Activated naive CD4-positive, alpha-beta T cell treated with anti-CD3 and anti-CD28 coated beads, Interleukin-2, amount 50 U/mL, for 24 hours (primary cell): Measurements from ENCODE around the gene NOVA2.
A peak's percentile ranks its signal among the peaks of the same experiment; 100 is the strongest.

ENCODE experiments used
- H3K27ac Mint-ChIP-seq: one replicate; pipeline ENCODE4 v1.8.0; 2021; ENCODE audit warnings: mild to moderate bottlenecking, mixed read lengths
- H3K27me3 Mint-ChIP-seq: one replicate; pipeline ENCODE4 v1.8.0; 2021; ENCODE audit warnings: mixed read lengths
- H3K36me3 Mint-ChIP-seq: one replicate; pipeline ENCODE4 v1.8.0; 2021; ENCODE audit warnings: mixed read lengths
- H3K4me1 Mint-ChIP-seq: one replicate; pipeline ENCODE4 v1.8.0; 2021; ENCODE audit warnings: mixed read lengths
- H3K4me3 Mint-ChIP-seq: one replicate; pipeline ENCODE4 v1.8.0; 2021; ENCODE audit warnings: mild to moderate bottlenecking, mixed read lengths
- H3K9me3 Mint-ChIP-seq: one replicate; pipeline ENCODE4 v1.8.0; 2021; ENCODE audit warnings: mixed read lengths

Gene NOVA2

DNA sequence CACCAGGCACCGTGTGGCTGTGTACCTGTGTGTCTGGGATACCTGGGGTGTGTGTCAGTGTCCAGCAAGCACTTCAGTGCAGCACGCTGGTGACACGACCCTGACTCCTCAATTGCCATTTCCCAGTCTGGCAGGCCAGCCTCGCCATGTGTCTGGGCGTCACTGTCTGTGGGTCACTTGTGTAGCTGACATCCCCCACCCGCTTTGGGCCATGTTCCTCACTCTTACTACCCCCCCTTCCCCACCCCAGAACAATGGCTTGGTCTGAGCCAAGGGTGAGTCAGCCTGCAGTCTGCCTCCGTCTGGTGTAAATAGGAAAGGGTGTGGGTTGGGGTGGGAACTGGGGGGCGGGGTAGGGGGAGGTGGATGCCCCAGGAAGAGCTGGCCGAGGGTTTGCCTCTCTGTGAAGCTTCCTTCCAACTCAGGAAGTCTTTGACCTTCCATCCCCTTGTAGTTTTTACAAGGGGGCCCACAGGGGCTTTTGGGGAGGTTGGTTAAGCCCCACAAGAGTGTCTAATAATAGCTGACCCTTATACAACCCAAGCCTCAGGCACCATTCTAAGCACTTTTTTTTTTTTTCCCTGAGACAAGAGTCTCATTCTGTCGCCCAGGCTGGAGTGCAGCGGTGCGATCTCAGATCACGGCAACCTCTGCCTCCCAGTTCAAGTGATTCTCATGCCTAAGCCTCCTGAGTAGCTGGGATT is 17.6 kb downstream of the NOVA2 start:
- no peak overlapping the region for H3K27ac Mint-ChIP-seq
- H3K9me3 Mint-ChIP-seq: no peaks in the 10 kb centered on the region
- H3K27me3 Mint-ChIP-seq: peaks cover 37% of the 10 kb centered on the region
- no peak overlapping the region for H3K4me3 Mint-ChIP-seq
- no peaks in the 10 kb centered on the region for H3K36me3 Mint-ChIP-seq
- H3K4me1 Mint-ChIP-seq: peaks cover 5% of the 10 kb centered on the region

DNA sequence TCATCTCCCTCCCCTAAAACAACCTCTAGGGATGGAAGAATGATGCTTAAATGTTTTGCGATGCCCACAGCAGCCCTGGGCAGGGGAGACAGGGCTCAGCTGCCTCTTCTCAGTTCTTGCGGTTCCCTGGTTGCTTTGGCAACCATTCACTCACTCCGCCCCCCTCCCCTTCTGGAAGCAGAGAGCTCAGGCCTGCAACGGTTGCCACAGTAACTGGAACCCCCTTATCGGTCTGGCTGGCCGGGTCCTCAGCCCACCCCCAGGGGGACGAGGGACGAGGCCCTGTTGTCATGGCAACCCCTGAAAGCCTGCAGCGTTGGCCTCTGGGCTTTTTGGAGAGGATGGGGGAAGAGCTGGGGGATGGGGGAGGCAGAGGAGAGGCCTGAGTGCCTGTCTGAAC is 19.5 kb downstream of the NOVA2 start:
- H3K9me3 Mint-ChIP-seq: no peaks in the 10 kb centered on the region
- H3K36me3 Mint-ChIP-seq: no peaks in the 10 kb centered on the region
- H3K4me1 Mint-ChIP-seq: peaks cover 5% of the 10 kb centered on the region
- no peak overlapping the region for H3K27ac Mint-ChIP-seq
- H3K27me3 Mint-ChIP-seq: peaks cover 30% of the 10 kb centered on the region
- H3K4me3 Mint-ChIP-seq: no peak overlapping the region

DNA sequence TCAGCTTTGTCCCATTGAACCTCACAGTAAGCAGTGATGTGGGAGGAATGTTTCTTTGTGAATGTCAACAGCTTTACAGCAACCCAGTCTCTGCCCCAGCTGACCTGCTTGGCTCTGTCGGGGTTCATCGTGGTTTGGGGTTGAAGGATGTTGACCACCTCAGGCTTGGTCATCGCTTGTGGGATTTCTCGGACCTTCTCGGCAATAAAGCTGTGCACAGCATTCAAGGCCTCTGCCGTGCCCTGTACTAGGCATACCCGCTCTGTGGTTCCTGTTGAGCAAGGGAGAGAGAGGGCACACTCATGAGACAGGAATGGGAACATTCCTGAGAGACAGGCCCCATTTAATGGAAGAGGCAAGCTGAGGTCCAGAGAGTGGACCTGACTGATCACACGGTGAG is 20.0 kb downstream of the NOVA2 start:
- H3K9me3 Mint-ChIP-seq: no peaks in the 10 kb centered on the region
- H3K4me1 Mint-ChIP-seq: peaks cover 5% of the 10 kb centered on the region
- H3K36me3 Mint-ChIP-seq: no peaks in the 10 kb centered on the region
- H3K4me3 Mint-ChIP-seq: no peak overlapping the region
- peaks cover 25% of the 10 kb centered on the region for H3K27me3 Mint-ChIP-seq
- H3K27ac Mint-ChIP-seq: no peak overlapping the region

DNA sequence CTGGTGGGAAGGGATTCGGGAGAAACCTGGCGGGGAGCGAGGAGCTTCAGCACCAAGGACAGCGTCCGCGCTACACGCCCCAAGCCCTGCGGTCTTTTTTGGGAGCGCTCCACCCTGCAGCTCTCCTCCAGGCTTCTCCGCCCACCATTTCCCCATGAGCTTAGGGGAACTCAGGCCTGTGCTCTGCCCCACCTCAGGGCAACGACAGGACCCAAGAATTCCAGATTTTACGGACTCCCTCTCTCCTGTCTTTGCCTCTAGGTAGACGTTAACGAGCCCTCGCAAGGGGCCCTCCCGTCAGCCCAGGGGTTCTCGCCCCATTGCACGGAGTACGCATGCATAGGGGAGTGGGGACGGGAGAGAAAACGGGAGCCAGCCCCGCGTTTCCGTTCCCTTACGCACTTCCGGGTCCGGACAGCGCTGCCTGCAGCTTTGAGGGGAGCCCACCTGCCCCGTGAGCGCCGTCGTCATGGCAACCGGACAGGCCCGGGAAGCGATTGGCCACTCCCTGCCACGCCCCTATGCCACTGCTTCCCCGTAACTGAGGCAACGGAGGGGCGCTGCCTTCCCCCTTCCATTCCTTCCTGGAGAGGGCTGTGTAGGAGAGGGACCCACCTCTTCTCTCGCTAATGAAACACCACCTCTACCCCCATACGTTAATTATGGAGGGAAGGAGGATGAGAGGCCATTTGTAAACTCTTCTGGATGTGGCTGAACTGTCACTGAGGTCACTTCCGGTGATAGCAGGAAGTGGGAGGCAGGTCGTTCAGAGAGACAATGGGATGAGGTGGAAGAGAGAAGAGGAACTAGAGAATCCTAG is 20.8 kb downstream of the NOVA2 start:
- Mint-ChIP-seq H3K4me1 (peaks cover 5% of the 10 kb centered on the region), H3K4me3 (peak overlapping the region; percentile 70), H3K36me3 (no peaks in the 10 kb centered on the region), H3K27ac (no peak overlapping the region), H3K27me3 (peaks cover 23% of the 10 kb centered on the region), H3K9me3 (no peaks in the 10 kb centered on the region)

DNA sequence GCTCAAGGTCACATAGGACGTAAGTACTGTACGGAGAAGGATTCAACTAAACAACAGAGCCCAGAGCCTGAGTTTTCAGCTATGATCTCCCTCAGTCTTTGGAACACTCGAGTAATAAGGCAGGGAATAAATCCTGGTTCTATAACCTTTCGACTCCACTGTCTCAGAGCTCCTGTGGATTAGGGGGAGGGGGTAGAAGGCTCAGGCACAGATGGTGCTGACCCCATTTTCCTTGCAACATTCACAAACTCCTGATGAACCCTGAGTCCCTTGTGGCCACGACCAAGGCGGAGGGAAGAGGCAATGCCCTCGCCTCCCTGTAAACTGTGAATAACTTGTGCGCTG is 21.4 kb downstream of the NOVA2 start:
- H3K4me1 Mint-ChIP-seq: peaks cover 5% of the 10 kb centered on the region
- no peak overlapping the region for H3K27ac Mint-ChIP-seq
- peak overlapping the region; percentile 64 for H3K4me3 Mint-ChIP-seq
- H3K27me3 Mint-ChIP-seq: peaks cover 23% of the 10 kb centered on the region
- H3K36me3 Mint-ChIP-seq: no peaks in the 10 kb centered on the region
- no peaks in the 10 kb centered on the region for H3K9me3 Mint-ChIP-seq

DNA sequence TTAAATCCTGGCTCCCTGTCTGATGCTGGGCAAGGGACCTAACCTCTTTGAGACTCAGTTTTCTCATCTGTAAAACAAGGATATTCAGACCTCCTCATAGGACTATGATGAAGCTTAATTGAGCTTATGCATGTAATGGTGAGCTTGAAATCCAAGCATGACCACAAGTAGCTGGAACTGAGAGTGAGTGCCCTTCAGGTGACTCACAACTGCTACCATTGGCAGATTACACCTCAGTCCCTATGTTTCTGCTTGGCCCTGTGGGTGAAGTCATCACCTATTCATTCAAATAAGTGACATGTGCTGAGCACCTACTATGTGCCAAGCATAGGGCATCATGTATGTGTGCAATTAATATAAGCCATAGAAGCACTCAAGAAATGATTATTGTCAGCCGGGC is 25.7 kb downstream of the NOVA2 start:
- no peak overlapping the region for H3K27ac Mint-ChIP-seq

DNA sequence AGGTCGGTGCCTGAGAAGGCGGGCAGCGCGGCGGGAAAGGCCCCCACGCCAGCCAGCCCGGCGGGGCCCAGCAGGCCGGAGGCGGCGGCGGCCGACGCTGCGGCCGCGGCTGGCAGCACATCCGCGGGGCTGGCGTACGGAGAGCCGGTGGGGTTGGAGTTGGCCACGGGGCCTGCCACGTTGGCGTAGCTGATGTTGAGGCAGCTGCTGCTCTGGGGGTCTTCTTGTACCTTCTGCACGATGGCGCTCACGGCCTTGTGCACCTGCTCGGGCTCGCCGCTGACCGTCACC is 33.2 kb downstream of the NOVA2 start:
- no peak overlapping the region for H3K27ac Mint-ChIP-seq
- H3K4me1 Mint-ChIP-seq: no peaks in the 10 kb centered on the region
- H3K4me3 Mint-ChIP-seq: no peak overlapping the region
- no peaks in the 10 kb centered on the region for H3K36me3 Mint-ChIP-seq
- H3K27me3 Mint-ChIP-seq: peaks cover 19% of the 10 kb centered on the region
- H3K9me3 Mint-ChIP-seq: no peaks in the 10 kb centered on the region

More for the DNA sequence above, 25.7 kb downstream of the NOVA2 start:
- peaks cover 2% of the 10 kb centered on the region for H3K36me3 Mint-ChIP-seq
- no peak overlapping the region for H3K4me3 Mint-ChIP-seq
- no peaks in the 10 kb centered on the region for H3K4me1 Mint-ChIP-seq
- peaks cover 14% of the 10 kb centered on the region for H3K27me3 Mint-ChIP-seq
- H3K9me3 Mint-ChIP-seq: no peaks in the 10 kb centered on the region

DNA sequence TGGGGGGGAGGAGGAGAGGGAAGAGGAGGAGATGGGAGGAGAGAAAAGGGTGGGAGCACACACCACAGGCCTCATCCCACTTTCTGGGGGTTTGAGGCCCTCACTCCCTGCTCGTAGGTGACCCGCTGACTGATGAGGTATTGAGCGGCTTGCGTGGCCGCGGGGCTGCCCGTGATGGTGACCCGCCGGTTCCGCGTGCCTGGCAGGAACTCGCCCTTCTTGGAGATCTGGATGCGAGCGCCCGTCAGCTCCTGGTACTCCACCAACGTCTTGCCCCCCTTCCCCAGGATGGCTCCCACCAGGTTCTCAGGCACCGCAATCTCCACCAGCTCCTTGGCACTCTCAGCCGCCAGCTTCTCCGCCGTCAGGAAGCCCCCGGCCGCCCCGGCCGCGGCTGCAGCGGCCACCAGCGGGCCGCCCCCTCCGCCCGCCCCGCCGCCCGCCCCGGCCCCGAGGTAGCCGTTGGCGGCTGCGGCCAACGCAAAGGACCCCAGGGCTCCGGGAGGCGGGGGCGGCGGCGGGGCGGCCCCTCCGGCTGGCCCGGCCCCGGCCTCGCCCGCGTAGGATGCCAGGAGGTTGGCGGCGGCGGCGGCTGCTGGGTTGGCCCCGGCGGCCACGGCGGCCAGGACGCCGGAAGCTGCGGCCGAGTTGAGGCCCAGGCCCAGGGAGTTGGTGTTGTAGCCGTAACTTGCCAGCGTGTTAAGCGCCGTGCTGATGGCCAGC is 33.7 kb downstream of the NOVA2 start:
- Mint-ChIP-seq H3K9me3 (no peaks in the 10 kb centered on the region), H3K36me3 (no peaks in the 10 kb centered on the region), H3K27me3 (peaks cover 21% of the 10 kb centered on the region), H3K4me3 (no peak overlapping the region), H3K27ac (no peak overlapping the region), H3K4me1 (no peaks in the 10 kb centered on the region)

DNA sequence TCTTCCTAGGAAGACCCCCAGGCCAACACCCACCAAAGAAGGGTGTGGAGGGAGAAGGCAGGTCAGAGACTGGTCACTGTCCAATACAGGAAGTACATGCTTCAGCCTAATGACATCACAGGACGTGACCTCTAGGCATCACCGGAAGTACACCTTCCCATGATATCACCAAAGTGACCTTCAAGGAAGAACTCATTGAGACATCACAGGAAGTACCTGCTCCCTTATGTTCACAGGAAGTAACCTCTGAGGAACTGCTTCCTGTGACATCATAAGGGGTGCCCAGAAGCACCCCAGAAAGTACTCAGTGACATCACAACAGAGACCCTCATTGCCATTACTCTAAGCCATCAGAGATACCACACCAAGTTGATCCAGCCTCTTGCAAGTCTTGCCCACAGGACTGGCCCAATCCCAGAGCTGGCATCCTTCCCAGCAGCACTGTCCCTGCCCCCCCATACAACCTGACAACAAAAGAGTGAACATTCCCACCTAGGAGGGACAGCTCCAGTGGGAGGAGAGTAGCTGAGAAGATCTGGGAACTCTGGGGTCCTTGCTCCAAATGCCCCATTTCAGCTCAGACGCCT is 34.8 kb downstream of the NOVA2 start:
- Mint-ChIP-seq H3K27me3 (peaks cover 27% of the 10 kb centered on the region), H3K27ac (no peak overlapping the region), H3K9me3 (no peaks in the 10 kb centered on the region), H3K4me3 (no peak overlapping the region), H3K36me3 (no peaks in the 10 kb centered on the region), H3K4me1 (no peaks in the 10 kb centered on the region)

DNA sequence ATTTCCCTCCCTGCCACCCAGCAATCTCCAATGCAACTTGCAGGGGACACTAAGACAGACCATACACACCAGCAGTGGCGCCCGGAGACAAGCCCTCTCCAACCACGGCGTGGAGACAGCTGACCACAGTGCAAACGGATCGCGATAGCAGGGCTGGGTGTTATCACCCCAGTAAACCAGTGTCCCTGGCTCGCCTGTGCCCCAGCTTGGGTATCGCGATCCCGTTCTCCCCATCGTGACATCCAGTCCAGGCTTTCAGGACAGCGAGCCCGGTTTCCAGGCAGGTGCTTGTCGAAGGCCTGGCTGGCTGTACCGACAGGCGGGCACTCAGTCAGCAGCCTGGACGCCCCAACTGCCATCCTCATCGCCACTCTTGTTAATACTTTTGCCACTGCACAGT is 38.4 kb downstream of the NOVA2 start:
- peaks cover 25% of the 10 kb centered on the region for H3K27me3 Mint-ChIP-seq

DNA sequence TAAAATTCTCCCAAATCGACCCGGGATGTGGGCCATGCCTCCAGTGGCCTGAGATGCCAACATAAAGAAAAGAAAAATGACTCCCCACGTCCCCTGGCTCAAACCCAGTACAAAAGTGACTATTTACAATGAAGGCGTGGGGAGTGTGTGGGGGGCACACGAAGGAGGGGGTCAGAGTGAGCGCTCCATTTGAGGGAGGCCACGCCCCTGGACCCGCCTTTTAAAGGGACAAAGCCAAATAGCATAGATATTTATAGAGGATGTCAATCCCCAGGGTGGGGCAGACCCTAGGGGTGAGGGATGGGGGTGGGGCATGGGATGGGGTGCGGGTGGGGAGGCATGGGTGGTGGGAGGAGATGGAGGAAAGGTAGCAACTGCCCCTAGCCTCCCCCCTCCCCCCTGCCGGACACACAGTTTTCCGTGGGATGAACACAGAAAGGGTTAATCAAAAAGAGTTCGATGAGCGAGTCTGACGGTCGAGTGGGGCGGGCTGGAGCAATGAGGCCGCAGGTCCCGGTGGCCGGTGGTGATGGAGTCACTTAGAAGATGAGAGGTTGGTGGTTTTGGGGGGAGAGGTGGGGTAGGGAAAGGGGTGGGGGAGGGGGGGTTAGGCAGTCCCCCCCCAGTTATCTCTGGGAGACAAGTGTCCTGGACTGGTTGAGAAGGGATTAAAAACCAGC is 39.0 kb downstream of the NOVA2 start:
- Mint-ChIP-seq H3K27ac (no peak overlapping the region), H3K4me3 (no peak overlapping the region), H3K36me3 (no peaks in the 10 kb centered on the region), H3K9me3 (no peaks in the 10 kb centered on the region), H3K4me1 (no peaks in the 10 kb centered on the region), H3K27me3 (peaks cover 25% of the 10 kb centered on the region)

More for the DNA sequence above, 38.4 kb downstream of the NOVA2 start:
- Mint-ChIP-seq H3K36me3 (no peaks in the 10 kb centered on the region), H3K27ac (no peak overlapping the region), H3K4me3 (no peak overlapping the region), H3K9me3 (no peaks in the 10 kb centered on the region), H3K4me1 (no peaks in the 10 kb centered on the region)

DNA sequence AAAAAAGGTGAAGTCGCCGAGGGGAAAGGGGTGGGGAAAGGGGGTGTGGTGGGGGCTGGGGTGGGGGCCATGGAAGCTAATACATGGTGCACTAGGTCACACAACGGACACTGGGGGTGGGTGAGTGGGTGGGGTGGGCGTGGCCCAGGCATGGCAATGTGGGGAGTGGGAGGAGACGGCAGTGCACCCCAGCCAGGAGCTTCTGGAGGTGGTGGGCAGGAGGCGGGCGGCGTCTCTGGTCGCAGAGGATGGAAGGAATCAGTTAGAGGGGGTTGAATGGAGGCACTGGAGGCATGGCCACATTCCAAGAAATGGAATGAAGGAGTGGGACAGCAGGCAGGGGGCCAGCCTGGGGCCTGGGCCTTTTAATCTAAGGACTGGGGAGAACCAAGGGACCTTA is 39.9 kb downstream of the NOVA2 start:
- Mint-ChIP-seq H3K4me3 (no peak overlapping the region), H3K9me3 (no peaks in the 10 kb centered on the region), H3K36me3 (no peaks in the 10 kb centered on the region), H3K27me3 (peaks cover 21% of the 10 kb centered on the region), H3K4me1 (no peaks in the 10 kb centered on the region), H3K27ac (no peak overlapping the region)

DNA sequence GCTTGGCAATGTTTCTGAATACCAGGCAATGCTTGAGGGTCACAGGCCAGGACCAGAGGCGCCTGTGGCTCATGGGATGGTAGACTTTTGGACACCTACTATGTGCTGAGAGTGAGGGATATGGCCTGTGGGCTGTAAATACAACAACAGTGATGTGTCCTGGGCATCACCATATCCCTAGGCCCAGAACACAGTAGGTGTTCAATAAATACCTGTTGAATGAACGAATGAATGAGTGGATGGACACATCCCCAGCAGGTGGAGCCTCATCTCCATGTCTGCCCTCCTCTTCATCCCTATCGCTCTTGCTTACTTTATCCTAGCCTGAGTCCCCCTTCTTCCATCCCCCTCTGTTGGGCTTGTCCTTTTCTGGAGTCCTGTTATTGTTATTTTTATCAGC is 42.6 kb downstream of the NOVA2 start:
- Mint-ChIP-seq H3K9me3 (no peaks in the 10 kb centered on the region), H3K4me3 (no peak overlapping the region), H3K27ac (no peak overlapping the region), H3K4me1 (peaks cover 9% of the 10 kb centered on the region), H3K27me3 (peaks cover 16% of the 10 kb centered on the region), H3K36me3 (no peaks in the 10 kb centered on the region)

DNA sequence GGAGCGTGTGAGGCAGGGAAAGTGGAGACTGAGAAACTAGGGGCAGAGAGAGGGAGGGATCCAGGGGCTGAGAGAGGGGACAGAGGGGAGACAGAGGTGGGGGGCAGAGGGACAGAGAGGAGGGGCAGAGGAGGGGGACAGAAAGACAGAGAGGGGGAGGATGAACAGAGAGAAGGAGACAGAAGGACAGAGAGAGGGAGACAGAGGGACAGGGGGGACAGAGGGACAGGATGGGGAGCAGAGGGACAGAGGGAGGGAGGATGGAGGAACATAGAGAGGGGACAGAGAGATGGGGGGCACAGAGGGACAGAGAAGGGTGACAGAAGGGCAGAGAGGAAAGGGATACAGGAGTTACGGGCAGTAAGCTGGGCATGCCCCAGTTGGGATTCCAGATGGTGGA is 44.4 kb downstream of the NOVA2 start:
- Mint-ChIP-seq H3K4me3 (no peak overlapping the region), H3K27ac (no peak overlapping the region), H3K27me3 (peaks cover 6% of the 10 kb centered on the region)

DNA sequence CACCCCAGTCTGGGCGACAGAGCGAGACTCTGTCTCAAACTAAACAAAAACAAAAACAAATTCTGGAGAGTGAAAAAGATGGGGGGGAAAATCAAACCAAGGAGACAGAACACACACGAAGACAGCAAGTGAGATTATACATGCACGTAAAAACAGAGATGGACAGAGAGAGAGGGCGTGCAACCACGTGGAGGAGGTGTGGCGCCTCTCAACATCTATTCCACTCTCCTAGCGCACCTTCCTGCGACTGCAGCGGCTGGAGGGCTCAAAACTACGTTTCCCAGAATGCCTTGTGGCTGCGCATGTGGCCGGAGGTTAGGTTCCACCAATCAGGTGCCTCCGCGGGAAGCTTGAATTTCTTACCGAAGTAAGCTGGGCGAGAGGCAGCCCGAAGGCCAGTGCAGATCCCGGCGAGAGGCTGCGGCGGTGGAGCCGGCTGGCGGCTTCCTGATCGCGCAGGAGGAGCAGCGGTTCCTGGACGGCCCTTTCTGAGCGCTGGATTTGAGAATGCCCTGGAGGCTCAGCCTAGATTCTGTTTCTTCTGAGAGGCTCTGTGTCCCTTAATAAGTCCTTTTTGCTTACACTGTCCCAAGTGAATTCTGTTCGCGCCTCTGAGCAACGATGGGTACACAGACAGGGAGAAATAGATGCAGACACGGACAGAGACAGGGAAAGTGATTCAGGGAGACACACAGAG is 46.0 kb downstream of the NOVA2 start:
- H3K27ac Mint-ChIP-seq: no peak overlapping the region
- H3K9me3 Mint-ChIP-seq: no peaks in the 10 kb centered on the region
- H3K36me3 Mint-ChIP-seq: no peaks in the 10 kb centered on the region
- H3K4me3 Mint-ChIP-seq: no peak overlapping the region
- peaks cover 2% of the 10 kb centered on the region for H3K27me3 Mint-ChIP-seq
- H3K4me1 Mint-ChIP-seq: peaks cover 9% of the 10 kb centered on the region

More for the DNA sequence above, 44.4 kb downstream of the NOVA2 start:
- H3K4me1 Mint-ChIP-seq: peaks cover 9% of the 10 kb centered on the region
- no peaks in the 10 kb centered on the region for H3K9me3 Mint-ChIP-seq
- no peaks in the 10 kb centered on the region for H3K36me3 Mint-ChIP-seq
